Cardiac atrium fibroblast (primary cell): Measurements from ENCODE around the gene HIPK3. TPM values are rescaled to one million over a fixed set of nuclear protein-coding genes. Genes with fewer than 3 reads are reported as not detected.

Experiments used
- total RNA-seq: library from RNA; depleted of rRNA; stranded (reverse); fragments of >200 nt; gene quantifications from 2 replicates; pipeline ENCODE4 v1.2.3, GENCODE V29; 2015

HIPK3 gene
- 69.7 and 89.3 TPM in 2 replicates for total RNA-seq

DNA sequence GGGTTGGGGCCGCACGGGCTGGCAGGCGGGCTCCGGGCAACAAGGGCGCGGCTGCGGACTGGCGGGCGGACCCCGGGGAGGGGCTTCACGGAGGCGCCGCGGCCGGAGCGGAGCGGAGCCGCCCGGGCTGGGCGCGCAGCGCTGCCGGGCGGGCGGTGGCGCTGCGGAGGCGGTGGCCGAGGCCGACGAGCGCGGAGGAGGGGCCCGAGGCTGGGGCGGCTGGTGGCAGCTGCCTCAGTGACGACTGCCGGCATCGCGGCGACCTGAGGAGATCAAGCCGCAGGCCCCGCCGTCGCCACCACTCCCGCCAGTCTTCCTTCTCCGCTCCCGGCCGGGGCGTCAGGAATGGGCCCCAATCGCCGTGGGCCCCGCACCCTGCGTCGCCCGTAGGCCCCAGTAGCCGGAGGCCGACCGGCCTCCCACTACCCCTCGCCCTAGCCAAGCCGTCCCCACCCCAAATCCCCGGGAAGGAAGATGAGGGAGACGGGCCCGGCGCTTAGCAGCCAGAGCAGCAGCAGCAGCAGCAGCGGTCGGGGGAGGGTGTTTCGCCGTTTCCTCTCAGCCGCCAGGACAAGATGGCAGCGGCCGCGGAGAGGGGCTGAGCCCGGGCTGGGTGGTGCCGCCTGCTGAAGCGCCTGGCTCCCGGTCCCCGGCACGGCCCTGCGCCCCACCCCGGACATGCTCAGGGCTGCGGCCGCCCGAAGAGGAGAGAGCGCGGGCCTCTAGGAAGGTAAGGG is at the start of gene HIPK3:
HIPK3 (plus strand) TSS at position 222 of the 737 bp plus-strand sequence.

DNA sequence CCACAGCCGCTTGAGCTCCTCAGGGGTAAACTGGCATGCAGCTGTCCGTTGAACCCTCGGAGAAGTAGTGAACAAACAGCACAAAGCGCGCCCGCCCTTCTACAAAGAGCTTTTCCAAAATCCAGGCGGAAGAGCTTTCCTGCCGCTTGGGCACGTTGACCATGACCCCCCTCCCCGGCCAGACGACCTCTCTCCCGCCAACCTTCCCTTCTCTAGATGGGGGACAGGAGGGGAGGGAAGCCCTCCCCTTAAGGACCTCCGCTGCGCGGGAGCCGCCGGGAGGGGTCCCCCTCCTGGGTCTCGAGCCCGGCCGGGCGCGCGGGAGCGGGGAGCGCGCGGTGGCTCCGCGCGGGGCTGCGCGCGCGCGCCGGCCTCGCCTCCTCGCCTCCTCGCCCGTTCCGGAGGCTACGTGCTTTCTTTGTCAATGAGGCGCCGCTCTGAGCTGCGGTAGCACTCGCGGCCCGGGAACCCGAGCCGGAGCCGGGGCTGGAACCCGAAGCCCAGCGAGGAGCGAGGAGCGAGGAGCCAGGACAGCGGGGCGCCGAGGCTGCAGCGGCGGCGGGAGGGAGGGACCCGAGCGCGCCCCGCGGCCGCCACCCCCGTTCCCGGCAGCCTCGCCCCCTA is 118.6 kb downstream of the HIPK3 start, which contains the start of gene KIAA1549L:
KIAA1549L (plus strand) TSS at position 421 of the 624 bp plus-strand sequence.

Other genes starting within 250 kb of the HIPK3 start
- 1.3 and 1.9 TPM in 2 replicates for gene DEPDC7, start 241.5 kb upstream of the HIPK3 start, total RNA-seq
- 20.9 and 29.6 TPM in 2 replicates for gene TCP11L1, start 217.8 kb upstream of the HIPK3 start, total RNA-seq
- 10.3 and 15.4 TPM in 2 replicates for gene CSTF3, start 95.9 kb upstream of the HIPK3 start, total RNA-seq
- gene KIAA1549L, start 118.7 kb downstream of the HIPK3 start, total RNA-seq = 8.6 and 13.2 TPM in 2 replicates